Activated CD4-positive, alpha-beta T cell treated with anti-CD3 and anti-CD28 coated beads, Interleukin-2, amount 50 U/mL, for 1 hour (primary cell): Measurements from ENCODE around the gene BEND5.

ENCODE experiments used
- DNase-seq: peaks from one replicate; pipeline ENCODE4 v3.0.0-alpha.2; 2020

BEND5 gene

DNA sequence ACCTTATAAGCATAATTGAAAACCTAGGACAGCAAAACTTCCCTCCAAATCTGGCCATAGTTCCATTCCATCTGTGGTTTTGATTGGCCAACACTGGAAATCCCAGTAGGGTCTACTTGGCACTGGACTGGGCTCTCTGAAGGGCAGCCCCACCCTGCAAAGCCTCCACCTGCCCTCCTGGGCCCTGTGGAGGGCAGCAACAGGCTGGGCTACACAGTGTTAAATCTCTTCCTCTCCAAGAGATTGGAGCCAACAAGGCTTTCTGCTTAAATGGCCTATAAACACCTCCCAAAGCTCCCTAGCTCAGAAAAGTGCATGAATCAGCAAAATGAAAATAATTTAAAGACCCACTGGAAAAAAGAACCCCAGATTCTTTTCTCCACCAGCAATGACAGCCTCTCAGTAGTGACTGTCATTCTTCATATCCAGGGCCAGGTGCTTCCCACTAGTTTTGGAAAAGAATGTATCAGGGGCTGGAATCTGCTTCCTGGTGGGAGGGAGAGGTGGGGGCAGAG is 58.5 kb downstream of the BEND5 start:
- no peak for DNase-seq

DNA sequence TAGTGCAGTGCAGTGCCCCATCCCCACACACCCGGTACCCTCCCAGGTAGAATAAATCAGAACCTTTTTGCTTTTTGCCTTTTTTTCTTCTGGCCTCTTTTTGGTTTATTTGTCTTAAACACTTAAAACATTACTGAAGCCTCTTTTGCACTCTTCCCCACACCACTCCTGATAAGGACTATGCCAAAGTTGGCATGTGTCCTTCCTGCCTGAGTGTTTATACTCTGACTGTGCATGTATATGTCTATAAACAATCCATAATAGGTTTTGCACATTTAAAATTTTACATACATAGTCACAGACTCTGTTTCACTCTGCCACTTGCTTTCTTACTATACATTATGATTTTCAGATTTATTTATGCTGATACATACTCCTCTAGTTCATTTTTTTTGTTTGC is 59.6 kb downstream of the BEND5 start:
- DNase-seq, result no peak

DNA sequence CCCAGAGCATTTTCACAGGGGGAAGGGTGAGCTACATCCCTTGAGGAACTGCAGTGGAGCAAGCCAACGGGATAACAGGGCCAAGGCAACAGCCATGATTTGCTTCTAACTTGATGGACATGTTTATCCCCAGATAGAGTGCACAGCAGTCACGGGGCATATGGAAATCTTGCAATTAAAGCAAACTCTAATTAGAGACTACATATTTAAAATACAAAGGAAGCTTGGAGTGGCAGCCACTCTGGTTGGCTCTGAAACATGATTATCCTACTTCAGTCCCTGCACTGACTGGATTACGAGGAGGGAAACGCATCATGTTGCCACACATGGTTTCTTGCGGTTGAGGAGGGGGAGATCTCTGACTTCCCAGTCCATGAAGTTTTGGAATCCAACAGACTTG is 60.8 kb downstream of the BEND5 start:
- DNase-seq, result no peak

DNA sequence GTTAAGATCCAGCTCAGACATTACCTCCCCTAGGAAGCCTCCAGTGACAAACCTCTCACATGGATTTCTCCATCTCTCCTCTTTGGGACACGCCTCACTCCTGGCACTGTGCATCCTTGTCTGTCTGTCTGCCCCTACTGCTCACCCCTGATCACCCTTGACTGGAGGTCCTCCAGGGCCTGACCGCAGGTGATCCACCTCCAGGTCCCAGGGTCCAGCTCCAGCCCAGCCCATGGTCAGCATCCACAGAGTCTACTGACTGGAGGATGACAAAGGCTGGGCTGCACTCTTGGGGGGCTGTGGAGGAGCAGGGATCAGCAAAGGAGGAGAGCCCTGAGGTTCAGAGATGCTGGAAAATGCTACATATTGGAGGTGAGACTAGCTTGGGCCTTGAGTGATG is 65.8 kb downstream of the BEND5 start:
- DNase-seq, result no peak

DNA sequence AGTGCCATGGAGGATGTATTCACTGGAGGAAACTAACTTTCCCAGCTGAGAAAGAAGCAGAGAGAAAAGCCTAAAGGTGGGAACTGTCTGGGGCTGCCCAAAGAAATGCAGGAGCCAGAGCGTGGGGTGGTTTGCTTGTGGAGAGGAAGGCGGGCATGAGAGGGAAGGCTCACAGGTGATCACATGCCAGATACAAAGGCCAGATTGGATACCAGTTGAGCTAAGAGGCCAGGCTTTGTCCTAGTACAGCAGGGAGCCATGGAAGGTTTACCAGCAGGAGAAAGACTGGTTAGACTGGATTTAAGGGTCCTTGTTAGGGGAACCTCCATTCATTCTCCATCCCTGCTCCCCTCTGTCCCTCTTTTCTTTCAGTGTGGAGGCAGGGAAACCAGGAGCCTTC is 66.4 kb downstream of the BEND5 start:
- DNase-seq, result no peak

DNA sequence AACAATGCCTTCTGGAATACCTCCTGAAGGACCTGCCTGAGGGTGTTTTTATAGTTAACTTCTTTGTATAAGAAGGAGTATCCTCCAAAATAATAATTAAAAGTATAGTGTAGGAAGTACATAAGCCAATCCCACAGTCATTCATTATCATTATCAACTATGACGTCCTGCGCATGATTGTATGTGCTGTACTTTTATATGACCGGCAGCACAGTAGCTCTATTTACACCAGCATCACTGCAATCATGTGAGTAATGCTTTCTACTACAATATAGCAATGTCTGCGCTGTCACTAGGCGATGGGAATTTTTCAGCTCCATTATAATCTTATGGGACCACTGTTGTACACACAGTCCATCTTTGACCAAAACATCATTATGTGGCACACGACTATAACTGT is 72.0 kb downstream of the BEND5 start:
- DNase-seq, result no peak

DNA sequence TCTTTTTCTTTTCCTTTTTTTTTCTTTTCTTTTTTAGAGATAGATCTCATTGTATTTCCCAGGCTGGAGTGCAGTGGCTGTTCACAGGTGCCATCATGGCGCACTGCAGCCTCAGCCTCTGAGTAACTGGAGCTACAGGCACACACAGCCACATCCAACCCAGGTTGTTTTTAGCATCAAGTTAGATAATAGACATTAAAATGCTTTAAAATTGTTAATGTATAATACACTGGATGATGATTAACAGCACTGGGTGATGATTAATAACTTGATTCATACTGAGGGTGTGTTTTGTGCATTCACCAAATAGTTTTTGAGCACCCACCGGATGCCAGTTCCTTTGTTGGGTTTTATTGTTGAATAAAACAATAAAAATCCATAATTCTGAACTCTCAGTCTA is 75.2 kb downstream of the BEND5 start:
- no peak for DNase-seq

DNA sequence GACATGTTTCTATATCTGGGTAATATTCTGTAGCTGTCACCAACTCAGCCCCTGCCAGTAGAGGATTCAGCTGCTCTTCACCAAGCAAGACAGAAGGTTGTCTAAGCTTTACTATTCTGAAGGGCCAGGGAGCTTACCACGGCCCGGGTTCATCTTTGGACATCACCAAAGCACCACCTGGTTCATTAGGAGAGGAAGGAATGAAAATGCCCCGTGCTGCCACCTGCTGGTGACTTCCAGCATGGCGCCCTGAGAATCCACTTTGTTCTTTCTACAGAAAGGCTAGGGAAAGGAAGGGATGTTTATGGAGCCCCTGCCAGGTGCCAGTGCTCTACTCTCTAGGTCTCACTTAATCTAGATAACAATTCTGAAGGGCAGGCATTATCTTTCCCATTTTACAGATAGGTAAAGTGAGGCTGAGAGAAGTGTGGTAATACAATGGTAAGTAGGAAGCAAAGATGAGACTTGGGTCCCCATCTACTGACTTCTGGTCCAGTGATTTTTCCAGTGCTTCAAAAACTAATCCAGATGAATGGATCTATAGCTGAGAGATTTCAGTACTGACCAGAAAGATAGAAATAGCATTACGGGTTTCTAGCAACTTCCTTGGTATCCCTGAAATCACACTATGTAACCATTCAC is 79.5 kb downstream of the BEND5 start:
- DNase-seq, result peak; percentile 34

DNA sequence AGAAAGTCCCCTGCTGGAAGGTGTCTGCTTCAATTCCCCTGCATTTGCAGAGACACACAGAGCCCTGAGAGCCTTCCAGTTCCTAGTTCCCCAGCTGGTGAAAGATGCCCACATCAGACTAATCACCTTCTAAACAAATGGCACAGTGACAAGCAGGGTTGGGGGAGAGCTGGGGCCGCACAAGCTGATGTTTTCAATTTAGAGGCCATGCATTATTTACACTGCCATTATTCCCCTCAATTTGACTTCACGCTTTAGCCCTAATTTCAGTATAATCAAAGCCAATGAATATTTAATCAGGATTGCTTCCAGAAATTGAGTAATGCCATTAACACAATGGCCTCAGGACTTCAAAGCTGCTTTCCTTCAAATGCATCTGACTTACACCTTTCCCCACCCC is 81.5 kb downstream of the BEND5 start:
- DNase-seq, result no peak

DNA sequence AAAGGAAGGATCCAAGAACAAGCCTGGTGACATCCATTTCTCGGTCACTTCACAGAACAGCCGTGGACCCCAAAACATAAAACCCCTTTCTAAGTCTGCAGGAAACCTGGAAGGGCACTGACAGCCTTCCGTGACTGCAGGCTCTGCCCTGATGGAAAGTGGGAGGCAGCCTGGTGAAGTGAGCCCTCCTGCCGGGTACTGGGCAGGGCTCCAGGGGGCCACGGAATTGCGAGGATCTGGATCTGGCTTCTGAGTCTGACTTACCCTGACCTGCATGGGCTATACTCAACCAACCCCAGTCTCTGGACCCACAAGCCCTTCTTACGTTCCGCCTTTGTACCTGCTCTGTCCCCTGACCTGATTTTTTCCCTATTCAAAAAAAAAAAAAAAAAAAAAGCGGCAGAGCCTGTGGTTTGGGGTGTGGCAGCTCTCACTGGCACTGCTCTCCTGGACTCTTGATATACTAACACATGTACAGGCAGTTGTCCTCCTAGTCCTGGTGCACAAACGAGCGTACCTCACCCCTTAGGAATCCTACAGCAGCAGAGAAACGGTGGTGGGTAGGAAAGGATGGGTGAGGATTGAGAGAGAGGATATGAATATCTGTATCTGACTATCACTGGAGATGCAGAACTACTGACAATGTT is 82.9 kb downstream of the BEND5 start:
- DNase-seq, result no peak

DNA sequence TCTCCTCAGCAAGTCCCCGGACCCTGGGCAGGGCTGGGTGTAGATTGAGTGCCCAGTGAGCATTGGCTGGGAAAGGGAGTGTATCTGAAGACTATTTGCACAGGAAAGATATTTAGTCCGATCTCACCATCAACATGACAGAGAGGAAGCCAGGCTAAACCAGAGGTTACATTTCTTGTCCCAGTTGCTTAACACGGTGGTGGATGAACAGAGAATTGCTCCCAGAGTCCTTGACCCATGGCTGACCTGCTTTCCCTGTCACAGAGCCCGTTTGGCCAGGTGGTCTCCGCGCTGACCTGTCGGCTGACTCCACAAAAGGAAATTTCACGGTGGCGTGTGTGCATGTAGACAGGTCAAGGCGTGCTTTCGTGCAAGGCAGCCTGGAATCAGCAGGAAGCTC is 83.5 kb downstream of the BEND5 start:
- DNase-seq, result no peak

DNA sequence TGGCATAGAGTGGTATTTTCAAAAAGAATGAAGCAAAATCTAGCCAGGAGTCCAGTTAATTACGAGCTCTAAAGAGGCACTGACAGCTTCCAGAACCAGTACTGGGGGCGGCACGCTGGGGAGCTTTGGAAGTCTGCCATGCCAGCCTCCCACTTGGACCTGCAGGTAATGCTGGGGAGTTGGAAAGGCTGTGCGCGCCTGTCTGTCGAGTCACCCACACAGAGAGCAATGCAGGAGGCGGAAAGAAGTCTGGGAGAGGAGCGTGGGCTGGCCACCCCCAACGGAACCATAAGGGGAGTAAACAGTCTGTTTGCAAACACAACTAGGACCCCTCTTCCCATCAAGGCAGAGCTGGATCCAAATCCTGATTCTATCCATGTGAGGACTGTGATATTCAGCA is 84.5 kb downstream of the BEND5 start:
- DNase-seq, result no peak

DNA sequence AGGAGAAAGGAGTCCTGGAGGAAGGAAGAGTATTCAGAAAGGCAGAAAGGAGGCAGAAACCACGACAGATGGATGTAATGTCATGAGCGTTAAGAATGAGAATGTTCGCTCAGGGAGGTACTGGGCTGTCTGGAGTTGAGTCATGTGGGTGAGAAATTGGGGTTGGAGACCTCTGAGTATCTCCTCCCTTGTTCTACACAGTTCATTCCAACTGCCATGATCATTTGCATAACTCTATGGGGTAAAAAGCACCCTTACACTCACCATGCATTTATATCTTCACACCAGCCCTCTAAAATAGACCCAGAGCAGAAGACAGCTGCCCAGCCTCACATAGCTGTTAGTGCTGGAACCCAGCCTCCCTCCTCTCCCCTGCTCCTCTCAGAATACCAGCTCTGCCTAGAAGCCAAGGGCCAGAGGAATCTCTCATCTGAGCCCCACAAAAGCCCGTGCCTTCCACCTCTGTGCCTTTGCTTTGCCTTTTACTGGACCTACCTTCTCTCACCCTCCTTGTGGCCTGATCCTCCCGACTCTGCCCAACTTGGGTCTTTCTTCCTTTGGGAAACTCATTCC is 85.2 kb downstream of the BEND5 start:
- no peak for DNase-seq

DNA sequence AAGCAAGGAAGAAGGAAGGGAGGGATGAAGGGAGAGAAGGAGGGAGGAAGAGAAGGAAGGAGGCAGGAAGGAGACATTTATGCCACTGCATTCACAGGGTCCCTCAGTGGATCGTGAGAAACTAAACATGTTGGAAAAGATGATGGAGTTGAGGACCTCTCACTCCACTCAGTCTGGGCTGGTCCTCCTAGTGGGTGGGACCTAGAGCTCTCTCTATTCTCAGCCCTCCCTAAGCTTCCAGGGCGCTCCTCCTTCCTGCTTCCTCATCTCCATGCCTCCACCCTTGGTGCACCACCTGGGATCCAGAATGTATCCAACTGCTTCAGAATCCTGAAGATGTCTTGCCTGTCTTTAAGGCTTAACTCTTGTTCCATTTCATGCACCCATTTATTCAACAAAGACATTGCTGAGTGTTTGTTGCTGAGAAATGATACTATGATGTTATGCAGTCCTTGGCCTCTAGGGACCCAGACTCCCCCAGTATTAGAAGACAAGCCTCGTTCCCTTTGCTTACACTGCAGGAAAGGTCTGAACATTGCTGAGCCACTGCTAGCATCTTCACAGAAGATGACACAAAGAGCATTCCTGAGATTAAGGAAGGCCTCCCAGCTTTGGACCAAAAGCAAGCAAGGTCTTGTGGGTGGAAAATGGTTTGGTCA is 88.5 kb downstream of the BEND5 start:
- no peak for DNase-seq

DNA sequence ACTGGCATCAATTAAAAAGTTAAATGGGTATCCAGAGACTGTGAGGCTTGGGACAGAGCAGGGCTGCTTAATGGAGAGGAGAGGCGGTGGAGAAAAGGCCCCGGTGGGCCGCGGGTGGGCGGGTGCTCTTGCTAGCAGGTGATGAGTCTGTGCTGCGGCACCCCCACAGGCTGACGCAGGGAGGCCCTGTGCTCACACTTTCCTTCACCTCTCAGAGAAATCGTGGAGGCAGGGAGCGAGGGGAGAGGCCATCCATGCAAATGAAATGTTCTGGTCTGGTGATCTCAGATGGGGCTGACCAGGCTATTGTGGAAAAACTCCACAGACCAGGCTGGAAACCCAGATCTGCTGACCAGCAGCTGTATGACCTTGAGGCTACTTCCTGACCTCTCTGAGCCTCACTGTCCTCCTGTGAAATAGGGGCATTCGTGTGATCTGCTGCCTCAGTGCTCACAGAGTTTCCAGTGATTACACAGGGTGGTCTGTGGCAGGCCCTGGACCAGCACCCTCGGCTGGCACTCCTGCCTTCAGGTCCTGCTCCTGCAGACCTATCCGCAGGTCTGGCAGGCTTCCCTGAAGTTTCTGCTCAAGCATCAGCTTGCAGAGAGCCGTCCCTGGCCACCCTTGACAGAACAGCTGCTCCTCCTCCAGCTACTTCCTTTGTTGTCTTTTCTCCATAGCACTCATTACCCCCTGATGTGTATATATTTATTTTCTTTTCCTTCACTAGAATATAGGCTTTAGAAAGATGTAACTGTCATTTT is 89.2 kb downstream of the BEND5 start:
- no peak for DNase-seq

DNA sequence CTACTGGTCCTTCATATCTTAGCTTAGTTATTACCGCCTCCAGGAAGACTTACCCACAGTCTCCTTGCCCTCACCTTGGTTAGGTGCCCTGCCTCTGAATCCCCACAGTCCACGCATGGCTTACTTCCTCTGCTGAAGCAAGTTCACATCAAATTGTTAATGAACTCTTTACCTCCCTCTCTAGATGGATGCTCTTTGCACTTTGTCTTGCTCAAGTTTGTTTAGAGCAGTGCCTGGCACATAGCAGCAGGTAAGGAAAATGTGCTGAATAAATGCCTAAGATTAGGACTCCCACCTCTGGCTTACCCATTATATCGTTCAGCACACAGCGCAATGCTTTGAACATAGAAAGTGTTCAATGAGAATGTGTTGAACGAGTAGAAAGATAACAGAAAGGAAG is 90.5 kb downstream of the BEND5 start:
- no peak for DNase-seq

DNA sequence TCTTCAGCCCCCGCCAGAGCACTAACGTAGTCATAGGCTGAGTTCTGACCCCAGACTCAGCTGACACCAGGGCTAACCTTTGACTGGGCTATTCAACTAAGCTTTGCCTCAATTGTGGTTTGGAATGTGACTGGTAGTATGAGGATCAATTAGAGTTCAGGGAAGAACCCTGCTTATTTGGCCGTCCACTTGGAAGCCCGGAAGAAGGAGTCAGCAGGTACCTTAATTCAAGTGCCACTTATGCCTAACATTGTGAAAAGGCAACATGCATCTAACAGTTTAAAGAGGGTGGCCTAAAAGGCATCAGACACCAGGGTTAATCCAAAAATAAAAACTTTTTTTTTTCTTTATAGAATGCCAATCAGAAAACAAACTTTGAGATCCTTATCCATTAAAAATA is 92.3 kb downstream of the BEND5 start:
- DNase-seq, result no peak

DNA sequence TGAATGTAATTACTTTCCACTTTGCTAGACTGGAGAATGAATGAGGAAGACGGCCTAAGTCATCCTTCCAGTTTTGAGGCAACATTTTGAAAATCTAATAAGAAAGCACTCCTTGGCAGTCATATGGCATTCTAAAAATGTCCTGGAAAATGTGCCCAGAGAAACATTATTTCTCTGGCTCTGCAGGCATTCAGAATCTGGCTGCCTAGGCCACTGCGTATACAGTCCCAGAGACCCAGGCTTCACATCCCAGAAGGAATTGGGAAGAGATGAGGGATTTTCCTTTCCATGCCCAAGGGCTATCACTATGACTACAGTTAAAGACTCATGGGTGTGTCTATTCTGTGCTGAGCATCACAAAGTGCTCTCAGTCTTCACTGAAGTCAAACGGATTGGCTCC is 92.9 kb downstream of the BEND5 start:
- no peak for DNase-seq

DNA sequence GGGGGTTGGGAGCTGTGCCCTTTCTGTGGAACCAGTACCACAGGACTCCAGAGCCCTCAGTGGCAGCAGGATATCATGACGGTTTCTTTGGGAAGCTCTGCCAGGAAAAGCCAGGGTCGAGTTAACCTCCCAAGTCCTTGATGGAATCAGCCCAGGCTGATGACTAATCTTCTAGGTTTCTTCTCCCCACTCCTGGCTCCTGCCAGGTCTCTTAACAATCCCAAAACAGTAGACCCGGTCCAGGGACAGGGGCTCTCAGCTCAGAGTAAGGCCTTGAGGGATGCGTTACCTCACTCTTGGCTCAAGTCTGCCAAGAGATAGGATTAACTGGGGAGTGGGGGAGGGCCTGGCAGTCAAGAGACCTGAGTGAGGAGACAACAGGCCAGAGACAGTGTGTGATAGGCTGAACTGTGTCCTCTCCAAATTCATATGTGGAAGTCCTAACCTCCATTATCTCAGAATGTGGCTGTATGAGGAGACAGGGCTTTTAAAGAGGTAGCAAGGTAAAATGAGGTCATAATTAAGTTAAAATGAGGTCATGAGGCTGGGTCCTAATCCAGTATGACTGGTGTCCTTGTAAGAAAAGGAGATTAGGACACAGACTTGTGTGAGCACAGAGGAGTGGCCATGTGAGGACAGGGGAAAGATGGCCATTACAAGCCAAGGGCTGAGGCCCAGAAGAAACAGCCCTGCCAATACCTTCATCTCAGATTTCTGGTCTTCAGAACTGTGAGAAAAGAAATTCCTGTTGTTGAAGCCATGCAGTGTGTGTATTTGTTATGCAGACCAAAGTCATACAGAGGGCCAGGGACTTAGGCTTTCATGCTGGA is 95.0 kb downstream of the BEND5 start:
- DNase-seq, result no peak

DNA sequence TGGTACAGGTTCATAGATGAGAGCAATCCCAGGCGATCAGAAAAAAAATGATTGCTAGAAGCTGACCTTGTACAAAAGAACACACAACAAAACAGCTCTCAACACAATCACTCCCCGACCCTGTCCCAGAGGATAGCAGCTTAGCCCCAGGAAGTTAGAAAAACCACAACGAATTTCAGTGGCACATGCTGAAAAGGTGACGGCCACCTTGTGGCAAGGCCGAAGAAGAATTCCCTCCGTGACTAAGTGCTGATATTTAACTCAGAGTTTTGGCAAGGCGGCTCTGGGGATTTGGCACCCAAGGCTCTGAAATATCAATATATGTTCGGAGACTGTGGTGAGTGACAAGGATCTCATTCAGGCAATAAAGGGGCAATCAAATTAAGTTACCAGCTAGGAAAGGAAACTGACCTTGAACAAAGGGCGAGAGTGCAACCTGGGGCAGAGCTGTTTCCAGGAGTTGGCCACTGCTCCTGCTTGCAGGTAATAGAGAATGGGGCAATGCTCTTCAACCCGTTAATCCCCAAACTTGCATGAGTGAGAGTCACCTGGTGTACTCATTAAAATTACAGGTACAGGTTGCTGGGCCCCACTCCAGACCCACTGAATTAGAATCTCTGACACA is 96.2 kb downstream of the BEND5 start:
- DNase-seq, result no peak

DNA sequence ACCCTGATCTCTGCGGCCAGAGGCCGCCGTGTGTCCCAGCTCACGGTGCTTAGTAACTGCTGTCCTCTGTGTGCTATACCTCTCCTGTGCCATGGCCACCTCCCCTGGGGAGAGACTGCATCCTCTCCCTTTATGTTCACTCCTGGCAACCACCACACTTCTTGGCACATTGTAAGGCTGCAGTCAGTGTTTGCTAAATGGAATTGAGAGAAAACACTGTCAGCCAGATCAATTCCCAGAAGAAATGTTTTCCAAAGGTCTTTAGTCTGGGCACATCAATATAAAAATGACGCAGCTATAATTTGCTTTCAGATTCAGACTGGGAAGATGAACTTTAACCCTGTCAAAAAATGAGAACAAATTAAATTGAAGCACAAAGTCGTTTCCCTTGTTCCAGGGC is 96.8 kb downstream of the BEND5 start:
- no peak for DNase-seq
